NCI-H82 treated with DMSO at 0.1 percent for 48 hours (cell line): ENCODE data around the gene ACER3.
"Not testable (repeated sequence)": the region's sequence is repeated elsewhere in the genome, so short reads cannot be mapped to it uniquely, and the experiment has no call there.

Source experiments
- DNase-seq: peaks from one replicate; lab custom pipeline; 2025; ENCODE audit not compliant: unreplicated experiment; lab: John Stamatoyannopoulos, UW

ACER3 gene

DNA sequence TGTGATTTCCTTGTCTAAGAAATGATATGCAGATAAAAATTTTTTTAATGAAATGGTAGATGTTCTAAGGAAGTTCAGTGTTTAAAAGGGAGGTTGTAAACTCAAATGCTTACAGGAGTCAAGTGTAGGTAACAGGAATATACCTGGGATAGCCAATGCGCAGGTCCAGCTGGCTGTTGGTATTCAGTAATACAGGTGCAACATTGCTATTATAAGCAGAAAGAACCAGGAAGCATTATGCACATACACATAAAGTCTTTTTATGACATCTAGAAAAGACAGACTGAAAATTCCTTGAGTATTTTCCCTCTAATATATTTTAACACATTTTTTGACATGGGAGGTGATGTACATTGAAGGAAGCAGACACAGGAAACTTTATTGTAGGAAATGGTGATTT, 129.9 kb downstream of the ACER3 start:
- DNase-seq, result no peak

DNA sequence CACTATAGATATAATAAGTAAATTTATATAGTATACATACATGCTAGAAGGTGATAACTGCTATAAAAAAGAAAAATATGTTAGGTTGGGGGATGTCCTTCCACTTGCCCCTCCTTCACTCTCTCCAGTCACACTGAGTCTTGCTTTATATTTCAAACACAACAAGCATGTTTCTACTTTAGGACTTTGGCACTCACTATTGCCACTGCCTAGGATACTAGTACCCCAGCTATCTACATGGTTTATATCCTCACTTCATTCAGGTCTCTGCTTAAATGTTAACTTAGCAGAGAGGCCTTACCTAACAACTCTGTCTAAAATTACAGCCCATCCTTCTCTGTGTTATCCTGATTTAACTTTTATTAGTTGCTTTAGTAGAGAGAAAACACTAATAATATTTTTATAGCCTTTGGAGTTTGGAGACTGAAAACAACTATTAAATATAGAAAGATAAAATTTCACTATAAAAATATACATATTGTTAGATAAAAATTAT, 134.4 kb downstream of the ACER3 start:
- DNase-seq, result no peak

DNA sequence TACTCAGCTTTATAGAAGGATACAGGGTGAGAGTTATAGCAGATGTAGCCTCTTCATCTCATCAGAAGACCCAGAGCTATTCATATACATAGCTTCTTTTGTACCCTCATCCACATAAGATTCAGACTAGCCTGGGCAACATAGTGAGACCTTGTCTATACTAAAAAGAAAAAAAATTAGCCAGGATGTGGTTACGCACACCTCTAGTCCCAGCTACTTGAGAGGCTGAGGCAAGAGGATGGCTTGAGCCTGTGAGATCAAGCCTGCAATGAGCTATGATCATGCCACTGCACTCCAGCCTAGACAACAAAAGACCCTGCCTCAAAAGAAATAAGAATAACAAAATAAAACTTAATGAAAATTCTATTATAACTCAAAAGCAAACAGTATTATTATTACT, 136.8 kb downstream of the ACER3 start:
- no peak for DNase-seq

DNA sequence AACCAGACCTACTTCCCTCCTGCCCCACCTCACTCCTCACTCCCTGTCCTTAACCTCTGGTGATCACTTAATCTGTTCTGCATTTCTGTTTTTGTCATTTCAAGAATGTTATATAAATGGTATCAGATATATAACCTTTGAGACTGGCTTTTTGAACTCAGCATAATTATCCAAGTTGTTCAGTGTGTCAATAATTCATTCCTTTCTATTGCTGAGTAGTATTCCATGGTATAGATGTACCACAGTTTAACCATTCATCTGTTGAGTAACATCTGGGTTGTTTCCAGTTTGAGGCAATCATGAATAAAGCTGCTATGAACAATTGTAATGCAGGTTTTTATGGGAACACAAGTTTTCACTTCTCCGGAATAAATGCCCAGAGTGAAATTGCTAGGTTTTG, 138.9 kb downstream of the ACER3 start:
- no peak for DNase-seq

DNA sequence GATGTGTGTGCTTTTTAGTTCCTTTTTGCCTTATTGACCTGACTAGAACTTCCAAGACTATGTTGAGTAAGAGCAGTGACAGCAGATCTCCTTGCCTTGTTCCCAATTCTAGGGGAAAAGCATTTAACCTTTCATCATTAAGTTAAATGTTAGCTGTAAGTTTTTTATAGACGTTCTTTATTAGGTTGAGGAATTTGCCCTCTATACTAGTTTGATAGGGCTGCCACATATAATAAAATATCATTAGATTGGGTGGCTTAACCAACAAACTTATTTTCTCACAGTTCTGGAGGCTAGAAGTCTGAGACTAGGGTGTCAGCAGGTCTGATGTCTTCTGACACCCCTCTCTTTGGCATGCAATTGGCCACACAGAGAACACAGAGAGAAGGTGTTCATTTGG, 140.9 kb downstream of the ACER3 start:
- DNase-seq, result no peak

DNA sequence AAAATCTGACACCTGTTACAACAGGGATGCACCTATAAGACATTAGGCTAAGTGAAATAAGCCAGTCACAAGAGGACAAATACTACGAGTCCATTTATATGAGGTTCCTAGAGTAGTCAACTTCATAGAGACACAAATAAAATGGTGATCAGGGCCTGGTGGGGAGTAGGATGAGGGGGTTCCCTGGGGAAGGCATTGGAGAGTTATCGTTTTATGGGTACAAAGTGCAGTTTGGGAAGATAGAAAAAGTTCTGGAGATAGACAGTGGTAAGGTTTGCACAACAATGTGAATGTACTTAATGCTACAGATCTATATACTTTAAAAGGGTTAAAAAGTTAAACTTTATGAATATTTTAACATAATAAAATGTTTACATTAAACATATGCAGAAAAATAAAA, 142.1 kb downstream of the ACER3 start:
- no peak for DNase-seq

DNA sequence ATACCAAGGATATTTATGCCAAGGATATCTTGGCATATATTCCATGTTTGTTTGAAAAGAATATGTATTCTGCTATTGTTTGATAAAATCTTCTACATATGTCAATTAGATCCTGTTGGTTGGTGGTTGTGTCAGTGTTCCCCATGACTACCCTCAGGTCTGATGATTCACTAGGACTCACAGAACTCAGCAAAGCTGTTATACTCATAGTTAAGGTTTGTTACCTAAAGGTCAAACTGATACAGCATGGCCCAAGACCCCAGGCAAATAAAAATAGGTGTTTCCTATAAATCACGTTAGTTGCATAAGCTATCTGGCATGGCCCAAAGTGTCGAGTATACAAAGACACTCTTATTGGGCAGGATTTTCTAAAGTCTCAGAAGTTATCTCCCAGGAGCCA, 143.2 kb downstream of the ACER3 start:
- DNase-seq, result no peak

DNA sequence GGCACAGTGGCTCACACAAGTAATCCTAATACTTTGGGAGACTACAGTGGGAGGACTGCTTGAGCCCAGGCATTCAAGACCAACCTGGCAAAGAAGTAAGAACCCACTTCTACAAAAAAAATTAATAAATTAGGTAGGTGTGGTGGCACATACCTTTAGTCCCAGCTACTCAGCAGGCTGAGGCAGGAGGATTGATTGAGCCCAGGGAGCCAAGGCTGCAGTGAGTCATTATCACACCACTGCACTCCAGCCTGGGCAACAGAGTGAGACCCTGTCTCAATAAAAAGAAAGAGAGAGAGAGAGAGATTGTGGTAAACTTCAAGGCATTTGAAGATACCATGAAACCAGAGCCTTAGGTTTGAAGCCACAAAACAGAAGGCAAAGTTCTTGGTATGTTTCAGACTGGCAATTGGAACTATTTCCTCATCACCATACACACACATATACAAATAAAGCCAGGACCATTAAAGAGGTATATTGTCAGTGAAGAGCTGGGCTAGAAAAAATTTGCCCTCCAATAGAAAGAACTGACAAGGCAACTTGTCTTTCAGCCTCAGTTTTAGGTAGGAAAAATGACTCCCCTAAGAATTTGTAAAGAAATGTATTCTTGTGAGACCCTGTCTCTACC, 148.9 kb downstream of the ACER3 start:
- no peak for DNase-seq

DNA sequence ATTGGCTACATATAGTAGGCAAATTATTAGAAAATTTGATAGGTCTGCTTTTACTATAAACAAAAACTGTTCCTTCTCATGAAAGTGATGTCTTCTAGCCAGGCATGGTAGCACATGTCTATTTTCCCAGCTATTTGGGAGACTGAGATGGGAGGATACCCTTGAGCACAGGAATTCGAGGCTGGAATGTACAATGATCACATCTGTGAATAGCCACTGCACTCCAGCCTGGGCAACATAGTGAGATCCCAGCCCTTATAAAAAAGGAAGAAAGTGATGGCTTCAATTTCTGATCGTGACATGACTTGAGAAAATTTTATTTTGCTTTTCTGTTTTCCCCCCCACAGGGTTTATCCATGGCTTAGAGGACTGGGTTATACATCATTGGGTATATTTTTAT, 154.0 kb downstream of the ACER3 start:
- no peak for DNase-seq

DNA sequence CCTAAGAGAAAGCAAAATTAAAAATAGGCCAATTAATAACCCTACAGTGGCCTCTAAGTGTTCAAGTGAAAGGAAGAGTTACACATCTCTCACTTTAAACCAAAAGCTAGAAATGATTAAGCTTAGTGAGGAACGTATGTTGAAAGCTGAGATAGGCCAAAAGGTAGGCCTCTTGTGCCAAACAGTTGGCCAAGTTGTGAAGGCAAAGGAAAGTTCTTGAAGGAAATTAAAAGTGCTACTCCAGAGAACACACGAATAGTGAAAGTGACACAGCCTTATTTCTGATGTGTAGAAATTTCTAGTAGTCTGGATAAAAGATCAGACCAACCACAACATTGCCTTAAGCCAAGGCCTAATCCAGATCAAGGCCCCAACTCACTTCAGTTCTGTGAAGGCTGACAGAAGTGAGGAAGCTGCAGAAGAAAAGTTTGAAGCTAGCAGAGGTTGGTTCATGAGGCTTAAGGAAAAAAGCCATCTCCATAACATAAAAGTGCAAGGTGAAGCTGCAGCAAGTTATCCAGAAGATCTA, 157.7 kb downstream of the ACER3 start:
- not testable (repeated sequence) for DNase-seq

DNA sequence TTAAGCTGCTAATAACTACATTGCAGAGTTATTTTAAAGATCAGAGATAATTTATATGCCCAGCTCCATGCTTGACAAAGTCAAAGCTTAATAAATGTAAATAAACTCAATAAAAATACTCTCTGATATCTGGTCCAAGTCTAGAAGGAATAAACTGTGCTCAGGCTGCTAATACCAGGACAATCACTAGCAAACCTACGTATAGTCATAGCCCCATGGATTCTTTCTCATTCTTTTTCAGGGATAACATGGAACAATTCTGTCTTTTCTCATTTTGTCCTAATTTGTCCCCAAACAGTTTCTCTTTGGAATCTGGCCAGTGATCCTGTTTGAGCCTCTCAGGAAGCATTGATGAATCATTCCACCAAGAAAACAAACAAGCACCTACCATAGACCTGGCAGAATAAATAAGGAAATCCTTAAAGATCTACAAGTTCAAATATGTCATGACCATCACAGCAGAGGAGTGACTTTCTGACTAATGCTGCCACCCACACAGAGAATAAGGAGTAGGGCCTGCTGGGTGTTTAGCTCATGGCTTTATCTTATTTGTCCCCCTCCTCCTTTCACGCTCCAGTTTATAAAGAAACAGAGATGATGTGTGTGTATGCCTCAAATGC, 159.4 kb downstream of the ACER3 start:
- DNase-seq, result no peak

DNA sequence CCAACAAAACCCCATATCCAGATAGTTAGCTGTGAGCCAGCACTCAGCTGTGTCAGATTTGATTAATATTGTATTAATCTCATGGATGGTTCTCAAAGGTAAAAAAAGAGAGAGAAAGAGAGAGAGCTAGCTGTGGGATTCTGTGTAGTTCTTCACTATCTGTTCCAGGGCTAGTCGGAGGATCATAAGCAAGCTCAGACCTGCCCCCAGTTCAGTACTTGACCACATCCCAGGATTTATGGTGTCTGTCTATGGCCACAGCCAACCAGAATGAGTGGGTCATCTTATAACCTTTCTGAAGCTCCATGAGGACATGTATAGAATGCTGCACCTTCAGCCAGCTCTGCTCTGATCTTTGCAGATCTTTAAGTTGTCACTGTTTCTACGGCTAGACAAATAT, 160.0 kb downstream of the ACER3 start:
- DNase-seq, result no peak

DNA sequence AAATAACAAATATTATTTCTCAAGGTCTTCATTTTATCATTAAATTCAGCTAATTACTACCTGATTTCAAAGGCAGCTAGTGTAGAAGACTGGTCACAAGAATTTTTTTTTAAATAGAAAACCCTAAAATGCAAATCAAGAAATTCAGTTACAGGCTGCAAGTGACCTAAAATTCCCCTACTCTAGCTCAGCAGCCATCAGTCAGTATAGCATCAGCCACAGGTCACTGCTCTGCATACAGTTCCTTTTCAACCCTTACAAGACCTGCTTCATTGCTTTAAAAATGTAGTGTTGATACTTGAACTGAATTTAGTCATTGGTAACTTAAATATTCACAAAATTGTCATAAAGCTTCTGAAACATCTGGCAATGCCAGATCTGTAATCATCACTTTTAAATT, 164.0 kb downstream of the ACER3 start:
- DNase-seq, result no peak

DNA sequence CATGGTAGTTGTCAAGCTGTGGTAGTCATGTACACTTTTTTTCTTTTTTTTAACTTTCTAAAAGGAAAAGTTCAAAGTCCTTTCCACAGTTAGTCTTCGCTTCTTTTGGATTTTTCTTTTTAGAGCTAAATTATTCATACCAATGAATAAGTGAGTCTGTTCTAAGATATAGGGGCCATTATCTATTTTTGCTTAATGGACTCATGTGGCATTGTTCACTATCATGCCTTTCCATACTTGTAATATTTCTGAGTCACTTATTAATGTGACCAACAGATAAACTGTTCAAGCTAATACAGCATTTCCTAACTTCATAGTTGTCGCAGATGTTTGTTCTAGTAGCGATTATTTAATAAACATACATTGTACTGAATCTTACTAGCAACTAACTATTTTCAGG, 165.5 kb downstream of the ACER3 start:
- no peak for DNase-seq

DNA sequence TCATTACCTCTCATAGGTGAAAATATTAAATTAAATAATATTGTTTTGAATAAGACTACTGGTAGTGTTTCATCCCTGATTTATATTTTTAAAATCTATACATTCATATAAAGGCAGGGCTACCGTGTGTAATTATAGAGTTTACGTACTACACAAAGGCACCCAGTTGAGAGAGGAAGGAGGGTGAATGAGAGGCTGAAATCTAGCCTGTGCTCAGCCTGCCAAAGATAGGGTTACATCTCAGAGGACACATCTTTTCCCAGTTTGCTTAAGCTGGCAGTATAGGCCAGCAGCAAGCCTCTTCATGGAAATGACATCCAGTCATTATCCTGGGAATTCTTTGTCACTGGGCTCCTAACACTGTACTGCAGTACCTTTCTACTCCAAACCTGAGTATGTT, 166.0 kb downstream of the ACER3 start:
- no peak for DNase-seq

DNA sequence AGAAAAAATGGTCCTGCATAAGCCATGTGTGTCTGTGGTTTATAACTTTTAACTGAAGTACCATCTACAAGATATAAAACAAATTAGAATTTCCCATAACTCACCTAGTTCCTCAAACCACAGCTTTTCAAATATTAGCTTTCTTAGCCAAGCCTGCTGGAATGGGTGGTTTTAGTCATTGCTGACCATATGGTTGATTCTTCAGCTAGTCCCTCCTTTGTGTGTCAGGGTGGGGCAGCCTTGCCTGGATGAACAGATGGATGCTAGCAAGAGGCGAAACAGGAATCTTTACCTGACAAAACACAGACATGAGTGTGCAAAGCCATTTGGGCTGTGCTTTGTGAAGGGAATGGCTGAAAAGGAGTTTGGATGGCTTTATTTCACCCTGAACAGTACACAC, 166.6 kb downstream of the ACER3 start:
- no peak for DNase-seq

DNA sequence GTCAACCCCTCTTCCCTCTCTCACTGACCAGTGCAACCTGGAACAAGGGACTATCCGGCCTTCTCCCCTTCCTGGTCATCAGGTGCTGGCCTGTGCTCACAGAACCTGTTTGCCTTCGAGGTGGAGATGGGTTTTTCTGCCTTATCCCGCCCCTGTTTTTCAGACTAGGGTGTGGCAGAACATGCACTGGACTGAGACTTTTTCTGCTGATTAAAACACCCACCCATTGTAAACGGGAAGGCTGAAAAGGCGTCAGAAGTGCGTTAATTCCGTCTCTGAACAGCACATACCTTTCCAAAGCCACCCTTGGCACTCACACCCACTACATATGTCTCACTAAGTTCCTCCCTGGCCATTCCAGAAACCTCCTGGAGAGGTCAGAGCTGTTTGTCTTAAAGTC, 169.1 kb downstream of the ACER3 start:
- no peak for DNase-seq

DNA sequence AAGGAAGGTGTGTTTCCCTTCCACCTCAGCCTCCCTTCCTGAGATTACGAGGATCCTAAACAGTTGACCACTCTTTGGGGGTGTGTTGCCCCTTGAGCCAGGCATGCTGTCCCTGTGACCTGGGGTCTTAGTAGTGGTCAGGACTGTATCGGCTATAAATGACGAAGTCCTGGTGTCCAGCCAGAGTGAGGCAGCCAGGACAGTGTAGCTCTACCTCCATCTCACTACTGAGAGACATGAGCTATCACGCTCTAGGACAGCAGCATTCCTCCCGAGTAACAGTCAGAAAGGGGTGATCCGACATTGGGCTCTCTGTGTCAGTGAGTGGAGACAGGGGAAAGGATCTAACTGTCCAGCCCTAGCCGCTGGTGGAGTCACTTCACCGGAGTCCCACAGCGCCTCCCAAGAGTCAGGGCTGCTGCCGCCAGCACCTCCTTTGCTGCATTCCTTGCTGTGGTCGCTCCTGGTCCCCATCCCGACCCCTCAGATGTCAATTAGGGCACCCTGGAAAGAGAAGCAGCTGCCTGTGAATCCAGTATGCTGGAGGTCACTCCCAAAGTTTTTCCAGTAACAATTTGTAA, 170.2 kb downstream of the ACER3 start:
- no peak for DNase-seq

DNA sequence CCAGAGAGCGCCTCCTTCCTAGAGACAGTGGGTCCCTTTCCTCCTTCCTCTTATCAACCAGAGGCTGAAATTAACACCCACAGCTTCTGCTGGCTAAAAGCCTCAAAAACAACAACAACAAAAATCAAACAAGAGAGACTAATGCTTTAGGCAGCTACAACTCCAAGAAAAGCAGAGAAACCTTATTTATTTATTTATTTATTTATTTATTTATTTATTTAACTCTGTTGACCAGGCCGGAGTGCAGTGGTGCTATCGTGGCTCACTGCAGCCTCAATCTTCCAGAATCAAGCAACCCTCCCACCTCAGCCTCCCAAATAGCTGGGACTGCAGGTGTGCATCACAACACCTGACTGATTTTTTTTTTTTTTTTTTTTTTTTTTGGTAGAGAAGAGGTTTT, 170.9 kb downstream of the ACER3 start:
- no peak for DNase-seq

DNA sequence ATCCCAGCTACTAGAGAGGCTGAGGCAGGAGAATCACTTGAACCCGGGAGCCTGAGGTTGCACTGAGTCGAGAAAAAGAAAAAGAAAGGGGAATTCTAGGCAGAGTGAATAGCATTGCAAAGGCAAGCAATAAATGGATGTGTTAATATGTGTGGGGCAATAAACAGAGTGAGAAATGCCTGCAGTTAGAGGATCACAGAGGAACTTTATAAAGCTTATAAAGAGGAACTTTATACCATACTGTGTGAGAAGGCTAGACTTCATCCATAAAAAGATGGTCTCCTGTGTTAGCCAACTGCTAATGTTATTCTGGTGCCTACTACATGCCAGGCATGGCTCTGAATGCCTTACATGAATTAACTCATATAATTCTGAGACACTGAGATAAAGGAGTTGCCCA, 174.3 kb downstream of the ACER3 start:
- no peak for DNase-seq

DNA sequence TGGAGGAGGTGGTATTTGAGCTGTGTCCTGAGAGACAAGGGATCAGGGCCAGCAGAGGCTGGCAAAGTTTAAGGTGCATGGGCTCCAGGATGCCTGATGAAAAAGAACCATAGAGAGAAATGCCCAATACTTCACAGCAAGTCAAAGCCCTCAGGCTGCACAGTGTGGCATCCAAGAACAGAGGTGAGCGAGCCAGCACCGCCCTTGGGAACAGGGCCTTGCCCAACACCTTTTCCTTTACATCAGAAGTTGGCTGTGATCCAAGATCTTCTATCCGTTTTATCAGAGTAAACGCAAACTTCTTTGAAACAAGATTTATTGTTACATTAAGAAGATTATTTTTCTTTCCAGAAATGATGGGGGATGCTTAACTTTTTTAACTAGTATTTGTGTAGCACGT, 174.9 kb downstream of the ACER3 start:
- no peak for DNase-seq

DNA sequence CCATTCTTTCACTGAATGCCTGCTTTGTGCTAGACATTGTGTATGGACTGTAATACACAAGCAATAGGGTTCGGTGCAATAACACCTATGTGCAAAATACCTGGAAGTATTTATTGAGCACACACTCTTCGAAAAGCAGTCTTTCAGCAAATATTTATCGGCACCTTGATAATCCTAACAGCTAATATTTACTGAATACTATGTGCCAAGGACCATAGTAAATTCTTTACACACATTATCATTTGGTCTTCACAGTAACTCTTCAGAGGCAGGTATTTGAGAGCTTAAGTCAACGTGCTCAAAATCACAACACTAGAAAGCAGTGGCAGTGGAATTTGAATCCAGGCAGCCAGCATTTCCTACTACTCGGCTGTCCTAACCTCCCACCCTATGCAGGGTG, 175.7 kb downstream of the ACER3 start:
- DNase-seq, result no peak

DNA sequence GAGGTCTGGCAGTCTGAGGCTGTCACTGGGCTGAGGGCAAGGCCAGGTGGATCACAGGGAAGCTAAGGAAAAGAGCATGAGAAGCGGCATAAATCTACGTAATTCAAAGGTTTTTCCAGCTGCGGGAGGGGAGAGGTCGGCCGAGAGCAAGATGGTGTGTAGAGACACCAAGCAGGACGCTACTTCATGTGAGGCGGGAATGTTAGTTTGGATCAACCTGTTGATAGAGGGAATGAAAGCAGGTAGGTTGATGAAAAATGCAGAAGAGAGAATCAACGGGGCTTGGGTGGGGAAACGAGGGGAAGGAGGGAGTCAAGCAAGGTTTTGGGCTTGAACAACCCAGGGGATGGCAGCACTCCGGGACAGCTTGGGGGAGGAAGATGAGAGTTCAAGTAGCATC, 176.3 kb downstream of the ACER3 start:
- DNase-seq, result no peak
